ENCODE measurements around the gene CLEC19A. TPM values are rescaled to one million over a fixed set of nuclear protein-coding genes. Genes with fewer than 3 reads are reported as not detected.

CLEC19A gene
- total and polyA plus RNA-seq, 3 donors from 2014 or later = not detected

GRCh38 chr16:19239511-19240155 lies 45.9 kb upstream of the CLEC19A start:
- H3K4me3 ChIP-seq = no peak overlapping the region
- H3K4me1 ChIP-seq = no peaks in the 10 kb centered on the region
- TF ChIP-seq POLR2A (IDR thresholded peaks at IDR 0.05) (no peak), CTCF (IDR thresholded peaks at IDR 0.05) (no peak)
- H3K27ac ChIP-seq = no peak overlapping the region
- DNase-seq = no peak
- no peaks in the 10 kb centered on the region for H3K9me3 ChIP-seq
- intact Hi-C loops (cut with DNase I; ENCODE audit: low total_unique reads) = no loop called here
- 93 to 97% methylated on average over 8 to 13 of the region's 13 CpGs for WGBS, 2 donors
- H3K36me3 ChIP-seq (ENCODE audit: low read depth, missing control alignments) = no peaks in the 10 kb centered on the region
- H3K27me3 ChIP-seq = no peaks in the 10 kb centered on the region

- H3K27ac ChIP-seq = no peak overlapping the region
- H3K27me3 ChIP-seq = no peaks in the 10 kb centered on the region
- 92 to 100% methylated on average over 5 to 6 of the region's 7 CpGs for WGBS, 2 donors
- no peaks in the 10 kb centered on the region for H3K9me3 ChIP-seq
- no peak overlapping the region for H3K4me3 ChIP-seq
- TF ChIP-seq POLR2A (IDR thresholded peaks at IDR 0.05) (no peak), CTCF (IDR thresholded peaks at IDR 0.05) (no peak)
- no peak for DNase-seq
- H3K4me1 ChIP-seq = no peaks in the 10 kb centered on the region
- intact Hi-C loops (cut with DNase I; ENCODE audit: low total_unique reads) = no loop called here
- H3K36me3 ChIP-seq (ENCODE audit: low read depth, missing control alignments) = no peaks in the 10 kb centered on the region
Observed at GRCh38 chr16:19240494-19240893, 45.0 kb upstream of the CLEC19A start.

- Histone ChIP-seq H3K36me3 (ENCODE audit: low read depth, missing control alignments) (no peaks in the 10 kb centered on the region), H3K4me1 (no peaks in the 10 kb centered on the region), H3K27me3 (no peaks in the 10 kb centered on the region), H3K27ac (no peak overlapping the region), H3K4me3 (no peak overlapping the region), H3K9me3 (no peaks in the 10 kb centered on the region)
- intact Hi-C loops (cut with DNase I; ENCODE audit: low total_unique reads) = no loop called here
- TF ChIP-seq POLR2A (IDR thresholded peaks at IDR 0.05) = no peak
- TF ChIP-seq CTCF (IDR thresholded peaks at IDR 0.05) = no peak
- no peak for DNase-seq
- 95% methylated on average over 11 of the region's 11 CpGs; no CpG with 5 or more reads in 1 of the 2 donors for WGBS, 2 donors
Observed at GRCh38 chr16:19241512-19241911, 44.0 kb upstream of the CLEC19A start.

- intact Hi-C loops (cut with DNase I; ENCODE audit: low total_unique reads) = no loop called here
- no peak overlapping the region for H3K27ac ChIP-seq
- H3K4me1 ChIP-seq = no peaks in the 10 kb centered on the region
- TF ChIP-seq CTCF (IDR thresholded peaks at IDR 0.05) = no peak
- WGBS, 2 donors = 23 to 38% methylated on average over 1 of the region's 1 CpG
- H3K27me3 ChIP-seq = no peaks in the 10 kb centered on the region
- no peaks in the 10 kb centered on the region for H3K36me3 ChIP-seq (ENCODE audit: low read depth, missing control alignments)
- H3K9me3 ChIP-seq = no peaks in the 10 kb centered on the region
- DNase-seq = no peak
- no peak overlapping the region for H3K4me3 ChIP-seq
Observed at GRCh38 chr16:19242186-19242585, 43.3 kb upstream of the CLEC19A start.

- intact Hi-C loops (cut with DNase I; ENCODE audit: low total_unique reads) = no loop called here
- Histone ChIP-seq H3K27ac (no peak overlapping the region), H3K27me3 (no peaks in the 10 kb centered on the region), H3K9me3 (no peaks in the 10 kb centered on the region), H3K36me3 (ENCODE audit: low read depth, missing control alignments) (no peaks in the 10 kb centered on the region), H3K4me1 (no peaks in the 10 kb centered on the region), H3K4me3 (no peak overlapping the region)
- WGBS, 2 donors = 64 to 91% methylated on average over 2 to 3 of the region's 3 CpGs
- no peak for DNase-seq
- TF ChIP-seq CTCF (IDR thresholded peaks at IDR 0.05) = no peak
- TF ChIP-seq POLR2A (IDR thresholded peaks at IDR 0.05) = no peak
Observed at GRCh38 chr16:19242987-19243575, 42.5 kb upstream of the CLEC19A start.
